ENCODE data around the gene WDR45B.

- TF ChIP-seq CTCF (IDR thresholded peaks at IDR 0.05; ENCODE audit: low read depth, low read length) (no peak), EZH2phosphoT487 (IDR thresholded peaks at IDR 0.05; ENCODE audit: low read depth) (no peak)
Measured at GRCh38 chr17:82639628-82640027, 8.6 kb downstream of the WDR45B start.

Measured in OCI-LY3 (cell line).